Retinal pigment epithelial cell (primary cell): Measurements from ENCODE around the gene CCL27.

ENCODE experiments used
- DNase-seq: peaks from one replicate; pipeline ENCODE4 v3.0.0-alpha.2; 2010; ENCODE audit warnings: low read depth
- H3K4me3 ChIP-seq: 2 replicates; pipeline ENCODE4 v1.5.1; 2011; ENCODE audit warnings: mild to moderate bottlenecking, low read length, control low read depth, moderate library complexity
- TF ChIP-seq, protein P1 (sequence below): conservative IDR thresholded peaks from 2 replicates; pipeline ENCODE4 v1.5.1; 2011; ENCODE audit warnings: low read depth, low read length, control low read depth, inconsistent platforms

Gene CCL27

DNA sequence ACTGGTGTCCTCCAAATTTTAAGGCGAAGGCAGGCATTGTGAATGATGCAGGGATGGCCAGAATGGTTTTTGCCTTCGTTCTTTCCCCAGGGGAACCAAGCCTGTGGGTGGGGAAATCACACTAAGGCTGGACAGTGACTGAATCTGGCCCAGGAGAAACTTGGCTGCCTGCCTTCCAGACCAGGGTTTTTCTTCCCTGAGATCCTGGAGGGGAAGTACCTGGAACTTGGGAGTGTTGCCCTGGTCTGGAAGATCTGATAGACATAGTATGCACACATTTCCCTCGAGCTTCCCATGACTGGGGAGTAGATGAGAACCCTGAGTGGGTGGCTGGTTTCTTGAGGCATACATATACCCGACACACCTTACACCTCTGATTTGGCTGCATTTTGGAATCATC is 11.1 kb downstream of the CCL27 start:
- H3K4me3 ChIP-seq: no peak overlapping the region
- no peak for DNase-seq
- TF ChIP-seq, protein P1, sequence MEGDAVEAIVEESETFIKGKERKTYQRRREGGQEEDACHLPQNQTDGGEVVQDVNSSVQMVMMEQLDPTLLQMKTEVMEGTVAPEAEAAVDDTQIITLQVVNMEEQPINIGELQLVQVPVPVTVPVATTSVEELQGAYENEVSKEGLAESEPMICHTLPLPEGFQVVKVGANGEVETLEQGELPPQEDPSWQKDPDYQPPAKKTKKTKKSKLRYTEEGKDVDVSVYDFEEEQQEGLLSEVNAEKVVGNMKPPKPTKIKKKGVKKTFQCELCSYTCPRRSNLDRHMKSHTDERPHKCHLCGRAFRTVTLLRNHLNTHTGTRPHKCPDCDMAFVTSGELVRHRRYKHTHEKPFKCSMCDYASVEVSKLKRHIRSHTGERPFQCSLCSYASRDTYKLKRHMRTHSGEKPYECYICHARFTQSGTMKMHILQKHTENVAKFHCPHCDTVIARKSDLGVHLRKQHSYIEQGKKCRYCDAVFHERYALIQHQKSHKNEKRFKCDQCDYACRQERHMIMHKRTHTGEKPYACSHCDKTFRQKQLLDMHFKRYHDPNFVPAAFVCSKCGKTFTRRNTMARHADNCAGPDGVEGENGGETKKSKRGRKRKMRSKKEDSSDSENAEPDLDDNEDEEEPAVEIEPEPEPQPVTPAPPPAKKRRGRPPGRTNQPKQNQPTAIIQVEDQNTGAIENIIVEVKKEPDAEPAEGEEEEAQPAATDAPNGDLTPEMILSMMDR: no peak

DNA sequence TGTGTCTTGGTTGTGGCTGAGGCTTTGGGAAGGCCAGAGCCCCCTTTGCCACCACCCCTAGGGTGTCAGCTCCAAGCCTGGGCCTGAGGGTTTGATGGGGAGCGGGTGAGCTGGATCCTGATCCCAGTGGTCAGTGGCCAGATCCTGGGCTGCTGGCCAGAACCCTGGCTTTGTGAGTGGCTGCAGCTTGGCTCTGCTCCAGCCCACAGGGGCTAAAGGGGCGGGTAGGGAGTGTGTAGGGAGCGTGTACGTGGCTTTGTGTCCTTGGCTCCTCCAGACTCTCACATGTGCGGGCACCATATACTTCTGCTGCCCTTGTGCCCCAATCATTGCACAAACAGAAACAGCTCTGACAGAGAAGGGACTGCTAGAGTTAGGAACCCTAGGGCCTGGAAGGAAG is 11.6 kb downstream of the CCL27 start:
- DNase-seq: no peak
- H3K4me3 ChIP-seq: no peak overlapping the region
- TF ChIP-seq, protein P1: no peak

DNA sequence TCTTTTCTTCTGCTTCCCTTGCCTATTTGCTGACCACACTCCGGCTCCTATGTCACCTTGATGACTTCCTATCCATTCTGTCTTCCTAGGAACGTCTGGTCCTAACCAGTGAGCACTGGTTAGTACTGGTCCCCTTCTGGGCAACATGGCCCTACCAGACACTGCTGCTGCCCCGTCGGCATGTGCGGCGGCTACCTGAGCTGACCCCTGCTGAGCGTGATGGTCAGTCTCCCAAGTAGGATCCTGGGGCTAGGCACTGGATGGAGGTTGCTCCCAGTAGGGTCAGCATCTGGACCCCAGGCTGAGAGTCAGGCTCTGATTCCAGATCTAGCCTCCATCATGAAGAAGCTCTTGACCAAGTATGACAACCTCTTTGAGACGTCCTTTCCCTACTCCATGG is 13.8 kb downstream of the CCL27 start:
- TF ChIP-seq, protein P1: no peak
- H3K4me3 ChIP-seq: no peak overlapping the region
- DNase-seq: no peak

DNA sequence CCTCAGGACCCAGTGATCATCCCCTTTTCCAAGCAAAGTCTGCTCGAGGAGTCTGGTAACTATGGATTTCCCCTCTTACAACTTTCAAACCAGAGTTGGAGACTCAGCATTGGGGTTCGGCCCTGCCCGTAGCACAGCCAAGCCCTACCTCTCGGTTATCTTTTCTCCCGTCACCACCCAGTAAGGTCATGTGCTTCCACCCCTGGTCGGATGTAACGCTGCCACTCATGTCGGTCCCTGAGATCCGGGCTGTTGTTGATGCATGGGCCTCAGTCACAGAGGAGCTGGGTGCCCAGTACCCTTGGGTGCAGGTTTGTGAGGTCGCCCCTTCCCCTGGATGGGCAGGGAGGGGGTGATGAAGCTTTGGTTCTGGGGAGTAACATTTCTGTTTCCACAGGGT is 14.8 kb downstream of the CCL27 start:
- peak overlapping the region; percentile 82 for H3K4me3 ChIP-seq
- TF ChIP-seq, protein P1: no peak
- no peak for DNase-seq

DNA sequence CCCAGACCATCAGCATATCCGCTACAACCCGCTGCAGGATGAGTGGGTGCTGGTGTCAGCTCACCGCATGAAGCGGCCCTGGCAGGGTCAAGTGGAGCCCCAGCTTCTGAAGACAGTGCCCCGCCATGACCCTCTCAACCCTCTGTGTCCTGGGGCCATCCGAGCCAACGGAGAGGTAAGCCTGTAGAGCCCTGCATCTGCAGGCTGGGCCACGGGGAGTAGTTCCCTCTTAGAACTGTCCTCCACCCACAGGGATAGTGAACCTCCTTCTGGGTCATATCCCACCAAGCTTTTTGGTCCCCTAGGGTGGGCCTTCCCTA is 15.4 kb downstream of the CCL27 start:
- DNase-seq: no peak
- TF ChIP-seq, protein P1: no peak
- peak overlapping the region; percentile 82 for H3K4me3 ChIP-seq

DNA sequence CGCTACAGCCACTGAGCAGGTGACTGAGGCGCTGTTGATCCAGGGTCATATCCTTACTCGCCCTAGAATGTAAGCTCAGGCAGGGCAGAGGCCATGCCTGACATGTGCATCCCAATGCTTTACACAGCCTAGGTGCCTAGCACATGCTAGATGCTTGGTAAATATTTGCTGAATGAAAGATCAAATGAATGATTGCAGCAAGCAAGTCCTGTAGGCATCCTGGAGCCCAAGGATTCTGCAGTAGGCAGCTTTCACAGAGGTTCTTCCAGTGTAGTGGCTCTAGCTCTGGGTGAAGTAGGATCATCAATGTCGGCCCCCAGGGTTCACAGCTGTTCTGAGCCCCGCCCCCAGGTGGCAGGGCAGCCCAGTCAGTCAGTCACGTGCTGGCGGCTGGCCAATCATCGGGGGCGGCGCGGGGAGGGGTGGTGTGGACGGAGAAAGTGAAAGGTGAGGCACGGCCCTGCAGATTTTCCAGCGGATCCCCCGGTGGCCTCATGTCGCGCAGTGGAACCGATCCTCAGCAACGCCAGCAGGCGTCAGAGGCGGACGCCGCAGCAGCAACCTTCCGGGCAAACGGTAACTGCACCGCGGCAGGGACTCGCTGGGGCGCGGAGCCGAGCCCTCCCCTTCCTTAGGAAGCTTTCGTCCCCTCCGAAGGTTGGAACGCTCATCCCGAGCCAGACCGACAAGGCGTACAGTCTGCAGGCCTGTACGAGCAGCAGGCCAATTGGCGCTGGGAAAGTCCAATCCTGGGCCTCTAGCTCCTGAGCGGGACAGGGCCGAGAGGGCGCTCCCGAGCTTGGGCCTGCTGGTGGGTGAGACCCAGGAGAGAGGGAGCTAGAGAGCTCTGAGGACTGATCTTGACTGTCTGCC is 16.0 kb downstream of the CCL27 start, which contains the start of gene GALT:
Gene GALT, plus strand, starts transcription at position 465 of the 873 bp plus-strand sequence. Its CDS starts 30 bp downstream, at position 495.
- TF ChIP-seq, protein P1: peak; percentile 65
- peak within 1 kb of the TSS; percentile 82 for H3K4me3 ChIP-seq
- DNase-seq: peak; percentile 42

DNA sequence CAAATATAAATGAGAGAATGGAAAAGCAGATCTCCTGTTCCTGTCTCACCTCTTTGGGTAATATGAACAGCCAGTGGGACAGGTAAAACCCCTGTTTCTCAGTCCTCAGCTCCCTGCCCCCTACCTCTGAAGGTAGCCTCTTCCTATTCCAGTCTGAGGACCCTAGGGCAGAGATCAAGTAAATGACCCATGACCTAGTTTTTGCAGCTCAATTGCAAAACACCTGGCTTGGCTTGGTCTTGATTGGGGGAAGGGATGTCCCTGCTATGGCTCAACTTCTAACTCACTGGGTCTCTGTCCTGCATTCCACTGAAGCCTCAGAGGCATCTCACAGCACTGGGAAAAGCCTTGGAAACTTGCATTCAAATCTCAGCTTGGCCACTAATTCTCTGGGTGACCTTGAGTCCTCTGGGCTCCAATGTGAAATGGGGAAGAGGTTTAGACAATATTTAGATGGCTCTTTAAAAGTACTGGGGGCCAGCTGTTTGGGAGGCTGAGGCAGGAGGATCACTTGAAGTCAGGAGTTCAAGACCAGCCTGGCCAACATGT is 17.6 kb downstream of the CCL27 start:
- DNase-seq: no peak
- H3K4me3 ChIP-seq: no peak overlapping the region
- TF ChIP-seq, protein P1: no peak
